ENCODE data around the gene TTBK2. TPM values are rescaled to one million over a fixed set of nuclear protein-coding genes. Genes with fewer than 3 reads are reported as not detected.
"Not testable (repeated sequence)": the region's sequence is repeated elsewhere in the genome, so short reads cannot be mapped to it uniquely, and the experiment has no call there.

The TTBK2 gene
- total RNA-seq, 1 donor from 2014 or later, result 32.4 TPM

DNA sequence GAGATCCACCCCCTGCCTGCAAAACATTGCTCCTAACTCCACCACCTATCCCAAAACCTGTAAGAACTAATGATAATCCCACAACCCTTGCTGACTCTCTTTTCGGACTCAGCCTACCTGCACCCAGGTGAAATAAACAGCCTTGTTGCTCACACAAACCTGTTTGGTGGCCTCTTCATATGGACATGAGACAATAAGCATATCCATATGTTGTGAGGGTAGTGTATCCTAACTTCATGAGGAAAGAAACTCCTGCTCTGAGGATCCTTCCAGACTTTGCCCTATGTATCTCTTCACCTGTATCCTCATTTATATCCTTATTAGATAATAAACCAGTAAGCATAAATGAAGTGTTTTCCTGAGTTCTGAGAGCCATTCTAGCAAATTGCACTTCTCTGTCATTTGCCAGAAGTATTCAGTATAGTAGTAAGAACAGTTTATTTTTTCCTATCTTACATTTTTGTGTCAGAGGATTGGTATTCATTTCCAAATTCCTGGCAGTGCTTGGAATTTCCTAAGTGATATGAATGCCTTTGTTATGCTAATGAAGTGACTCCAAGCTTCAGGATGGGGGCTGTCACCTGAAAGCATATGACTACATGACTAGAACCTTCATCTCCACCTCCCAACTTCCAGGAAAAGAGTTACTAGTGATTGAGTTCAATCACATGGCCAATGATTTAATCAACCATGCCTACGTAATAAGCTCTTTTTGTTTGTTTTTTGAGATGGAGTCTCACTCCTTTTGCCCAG is 30.2 kb downstream of the TTBK2 start:
- H3K4me3 Mint-ChIP-seq, result no peak overlapping the region
- Histone ChIP-seq H3F3A (ENCODE audit: low read depth) (no peaks in the 10 kb centered on the region), H2AFZ (replicated peaks) (no peak overlapping the region), H3K4me2 (no peak overlapping the region), H3K79me2 (ENCODE audit: low read depth) (peaks cover 51% of the 10 kb centered on the region), H3K27ac (no peak overlapping the region), H3K9ac (no peak overlapping the region), H3K27me3 (no peaks in the 10 kb centered on the region), H3K4me3 (no peak overlapping the region), H3K4me1 (no peaks in the 10 kb centered on the region), H4K20me1 (ENCODE audit: low read depth) (no peaks in the 10 kb centered on the region), H3K9me3 (ENCODE audit: low read depth) (no peaks in the 10 kb centered on the region), H3K36me3 (peaks cover 6% of the 10 kb centered on the region)
- no peaks in the 10 kb centered on the region for H3K4me1 Mint-ChIP-seq
- TF ChIP-seq EZH2 (IDR thresholded peaks at IDR 0.05) (no peak), EZH2phosphoT487 (IDR thresholded peaks at IDR 0.05) (no peak)
- TF ChIP-seq, protein P1, sequence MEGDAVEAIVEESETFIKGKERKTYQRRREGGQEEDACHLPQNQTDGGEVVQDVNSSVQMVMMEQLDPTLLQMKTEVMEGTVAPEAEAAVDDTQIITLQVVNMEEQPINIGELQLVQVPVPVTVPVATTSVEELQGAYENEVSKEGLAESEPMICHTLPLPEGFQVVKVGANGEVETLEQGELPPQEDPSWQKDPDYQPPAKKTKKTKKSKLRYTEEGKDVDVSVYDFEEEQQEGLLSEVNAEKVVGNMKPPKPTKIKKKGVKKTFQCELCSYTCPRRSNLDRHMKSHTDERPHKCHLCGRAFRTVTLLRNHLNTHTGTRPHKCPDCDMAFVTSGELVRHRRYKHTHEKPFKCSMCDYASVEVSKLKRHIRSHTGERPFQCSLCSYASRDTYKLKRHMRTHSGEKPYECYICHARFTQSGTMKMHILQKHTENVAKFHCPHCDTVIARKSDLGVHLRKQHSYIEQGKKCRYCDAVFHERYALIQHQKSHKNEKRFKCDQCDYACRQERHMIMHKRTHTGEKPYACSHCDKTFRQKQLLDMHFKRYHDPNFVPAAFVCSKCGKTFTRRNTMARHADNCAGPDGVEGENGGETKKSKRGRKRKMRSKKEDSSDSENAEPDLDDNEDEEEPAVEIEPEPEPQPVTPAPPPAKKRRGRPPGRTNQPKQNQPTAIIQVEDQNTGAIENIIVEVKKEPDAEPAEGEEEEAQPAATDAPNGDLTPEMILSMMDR (IDR thresholded peaks at IDR 0.05), result no peak
- H3K27me3 Mint-ChIP-seq (ENCODE audit: insufficient read depth, low read depth), result peaks cover 2% of the 10 kb centered on the region
- peaks cover 20% of the 10 kb centered on the region for H3K36me3 Mint-ChIP-seq
- H3K27ac Mint-ChIP-seq, result no peak overlapping the region
- peaks cover 33% of the 10 kb centered on the region for H3K9me3 Mint-ChIP-seq
- no peak for DNase-seq (ENCODE audit: low spot score)

DNA sequence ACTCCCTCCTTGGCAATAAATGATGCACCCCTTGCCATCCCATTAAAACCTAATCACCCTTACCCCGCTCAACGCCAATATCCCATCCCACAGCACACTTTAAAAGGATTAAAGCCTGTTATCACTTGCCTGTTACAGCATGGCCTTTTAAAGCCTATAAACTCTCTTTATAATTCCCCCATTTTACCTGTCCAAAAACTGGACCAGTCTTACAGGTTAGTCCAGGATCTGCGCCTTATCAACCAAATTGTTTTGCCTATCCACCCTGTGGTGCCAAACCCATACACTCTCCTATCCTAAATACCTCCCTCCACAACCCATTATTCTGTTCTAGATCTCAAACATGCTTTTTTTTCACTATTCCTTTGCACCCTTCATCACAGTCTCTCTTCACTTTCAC is 33.2 kb downstream of the TTBK2 start:
- not testable (repeated sequence) for DNase-seq (ENCODE audit: low spot score); H3K27me3 ChIP-seq; H3K9me3 ChIP-seq (ENCODE audit: low read depth); H3F3A ChIP-seq (ENCODE audit: low read depth); H3K4me3 ChIP-seq; H3K27me3 Mint-ChIP-seq (ENCODE audit: insufficient read depth, low read depth); H2AFZ ChIP-seq (replicated peaks); H3K4me3 Mint-ChIP-seq; H4K20me1 ChIP-seq (ENCODE audit: low read depth); H3K4me1 ChIP-seq; H3K4me1 Mint-ChIP-seq; H3K9ac ChIP-seq; H3K4me2 ChIP-seq; H3K27ac Mint-ChIP-seq; H3K36me3 ChIP-seq; H3K27ac ChIP-seq
- Mint-ChIP-seq H3K9me3 (peaks cover 26% of the 10 kb centered on the region), H3K36me3 (peaks cover 19% of the 10 kb centered on the region)
- peaks cover 29% of the 10 kb centered on the region for H3K79me2 ChIP-seq (ENCODE audit: low read depth)

DNA sequence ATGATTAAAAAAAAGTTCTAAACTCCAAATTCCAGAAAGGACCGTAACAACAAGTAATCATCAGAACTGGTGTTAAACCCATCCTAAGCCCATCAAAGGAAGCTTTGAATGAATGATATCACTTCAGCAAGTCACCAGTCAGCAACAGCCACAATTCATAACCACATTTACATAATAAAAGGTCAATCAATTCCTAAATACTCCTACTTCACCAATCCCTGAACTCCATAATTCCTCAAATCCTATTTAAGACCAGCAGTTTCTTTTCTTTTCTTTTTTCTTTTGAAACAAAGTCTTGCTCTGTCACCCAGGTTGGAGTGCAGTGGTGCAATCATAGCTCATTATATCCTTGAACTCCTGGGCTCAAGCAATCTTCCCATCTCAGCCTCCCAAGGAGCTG is 40.5 kb downstream of the TTBK2 start:
- H3K4me1 ChIP-seq, result no peaks in the 10 kb centered on the region
- H3K9me3 ChIP-seq (ENCODE audit: low read depth), result no peaks in the 10 kb centered on the region
- no peak overlapping the region for H2AFZ ChIP-seq (replicated peaks)
- H3K36me3 ChIP-seq, result no peaks in the 10 kb centered on the region
- H4K20me1 ChIP-seq (ENCODE audit: low read depth), result peaks cover 14% of the 10 kb centered on the region
- H3K4me3 Mint-ChIP-seq, result no peak overlapping the region
- peaks cover 15% of the 10 kb centered on the region for H3K36me3 Mint-ChIP-seq
- no peak overlapping the region for H3K4me2 ChIP-seq
- H3K9me3 Mint-ChIP-seq, result peaks cover 9% of the 10 kb centered on the region
- TF ChIP-seq EZH2 (IDR thresholded peaks at IDR 0.05) (no peak), EZH2phosphoT487 (IDR thresholded peaks at IDR 0.05) (no peak)
- TF ChIP-seq, protein P1 (IDR thresholded peaks at IDR 0.05), result no peak
- H3K27me3 Mint-ChIP-seq (ENCODE audit: insufficient read depth, low read depth), result no peaks in the 10 kb centered on the region
- no peaks in the 10 kb centered on the region for H3K27me3 ChIP-seq
- H3K4me1 Mint-ChIP-seq, result peaks cover 11% of the 10 kb centered on the region
- no peak overlapping the region for H3K4me3 ChIP-seq
- H3F3A ChIP-seq (ENCODE audit: low read depth), result peaks cover 15% of the 10 kb centered on the region
- no peak overlapping the region for H3K27ac ChIP-seq
- no peak for DNase-seq (ENCODE audit: low spot score)
- H3K9ac ChIP-seq, result no peak overlapping the region
- H3K27ac Mint-ChIP-seq, result no peak overlapping the region
- peaks cover 40% of the 10 kb centered on the region for H3K79me2 ChIP-seq (ENCODE audit: low read depth)

DNA sequence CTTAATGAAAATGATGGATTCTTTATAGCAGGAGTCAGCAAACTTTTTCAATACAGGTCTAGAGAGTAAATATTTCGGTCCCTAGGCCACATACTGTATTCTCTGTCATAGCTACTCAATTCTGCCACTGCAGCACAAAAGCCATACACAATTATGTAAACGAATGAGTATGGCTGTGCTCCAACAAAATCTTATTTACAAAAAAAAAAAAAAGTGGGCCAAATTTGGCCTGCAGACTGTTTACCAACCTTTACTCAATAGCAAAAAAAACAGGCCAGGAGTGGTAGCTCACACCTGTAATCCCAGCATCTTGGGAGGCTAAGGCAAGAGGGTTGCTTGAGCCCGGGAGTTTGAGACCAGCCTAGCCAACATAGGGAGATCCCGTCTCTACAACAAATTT is 41.1 kb downstream of the TTBK2 start:
- Histone ChIP-seq H3K27ac (no peak overlapping the region), H2AFZ (replicated peaks) (no peak overlapping the region), H3K4me3 (no peak overlapping the region), H3K9ac (no peak overlapping the region), H3K79me2 (ENCODE audit: low read depth) (peaks cover 40% of the 10 kb centered on the region), H3K27me3 (no peaks in the 10 kb centered on the region), H3K4me1 (no peaks in the 10 kb centered on the region), H3K4me2 (no peak overlapping the region), H3K36me3 (no peaks in the 10 kb centered on the region), H3F3A (ENCODE audit: low read depth) (peaks cover 15% of the 10 kb centered on the region), H3K9me3 (ENCODE audit: low read depth) (no peaks in the 10 kb centered on the region), H4K20me1 (ENCODE audit: low read depth) (peaks cover 14% of the 10 kb centered on the region)
- DNase-seq (ENCODE audit: low spot score), result no peak
- Mint-ChIP-seq H3K27ac (no peak overlapping the region), H3K27me3 (ENCODE audit: insufficient read depth, low read depth) (no peaks in the 10 kb centered on the region), H3K36me3 (peaks cover 12% of the 10 kb centered on the region), H3K4me1 (peaks cover 7% of the 10 kb centered on the region), H3K4me3 (no peak overlapping the region), H3K9me3 (peaks cover 3% of the 10 kb centered on the region)
- TF ChIP-seq EZH2 (IDR thresholded peaks at IDR 0.05), result no peak
- no peak for TF ChIP-seq EZH2phosphoT487 (IDR thresholded peaks at IDR 0.05)
- TF ChIP-seq, protein P1 (IDR thresholded peaks at IDR 0.05), result no peak

Data from neural progenitor cell (in vitro differentiated cells).